Omental fat pad (tissue), 4 donors: ENCODE measurements around the gene HLA-DRA. TPM values are rescaled to one million over a fixed set of nuclear protein-coding genes. Genes with fewer than 3 reads are reported as not detected.

ENCODE experiments used
- ATAC-seq: fragments of 150-250 bp; one replicate; pipeline ENCODE4 v1.9.1; 2016; ENCODE audit warnings: mild to moderate bottlenecking, moderate library complexity; ENCODE audit not compliant: low FRiP score
- DNase-seq: peaks from one replicate; pipeline ENCODE4 v3.0.0-alpha.2; 2019; ENCODE audit warnings: low spot score
- total RNA-seq, 4 donors: library from RNA; depleted of rRNA; stranded (reverse); fragments of >200 nt; gene quantifications; one replicate each; pipeline ENCODE4 v1.1.0, GENCODE V29; 2016
- TF ChIP-seq, protein P1 (sequence below), 3 donors: fragments of 450-650 bp; IDR thresholded peaks; one replicate each; pipeline ENCODE4 v1.5.1; 2016 to 2017; ENCODE audit warnings: antibody characterized with exemption in 3 of 3, mild to moderate bottlenecking in 3 of 3, moderate library complexity in 2 of 3

HLA-DRA gene
- total RNA-seq, 4 donors from 2014 or later: 102 to 437 (median 303) TPM

DNA sequence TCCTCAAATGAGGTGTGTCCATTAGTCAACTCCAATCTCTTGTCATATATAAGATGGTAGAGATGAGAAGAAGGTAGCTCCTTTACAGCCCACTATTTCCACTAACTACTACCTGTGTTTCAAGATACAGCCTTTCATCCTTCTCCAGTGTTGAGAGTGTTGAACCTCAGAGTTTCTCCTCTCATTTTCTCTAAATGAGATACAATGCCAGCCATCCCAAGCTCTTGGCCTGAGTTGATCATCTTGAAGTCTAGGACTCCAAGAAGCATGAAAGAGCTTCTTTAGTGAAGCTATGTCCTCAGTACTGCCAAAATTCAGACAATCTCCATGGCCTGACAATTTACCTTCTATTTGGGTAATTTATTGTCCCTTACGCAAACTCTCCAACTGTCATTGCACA, 548 bp upstream of the HLA-DRA start:
- ATAC-seq (no peak), DNase-seq (no peak)
- TF ChIP-seq, protein P1, sequence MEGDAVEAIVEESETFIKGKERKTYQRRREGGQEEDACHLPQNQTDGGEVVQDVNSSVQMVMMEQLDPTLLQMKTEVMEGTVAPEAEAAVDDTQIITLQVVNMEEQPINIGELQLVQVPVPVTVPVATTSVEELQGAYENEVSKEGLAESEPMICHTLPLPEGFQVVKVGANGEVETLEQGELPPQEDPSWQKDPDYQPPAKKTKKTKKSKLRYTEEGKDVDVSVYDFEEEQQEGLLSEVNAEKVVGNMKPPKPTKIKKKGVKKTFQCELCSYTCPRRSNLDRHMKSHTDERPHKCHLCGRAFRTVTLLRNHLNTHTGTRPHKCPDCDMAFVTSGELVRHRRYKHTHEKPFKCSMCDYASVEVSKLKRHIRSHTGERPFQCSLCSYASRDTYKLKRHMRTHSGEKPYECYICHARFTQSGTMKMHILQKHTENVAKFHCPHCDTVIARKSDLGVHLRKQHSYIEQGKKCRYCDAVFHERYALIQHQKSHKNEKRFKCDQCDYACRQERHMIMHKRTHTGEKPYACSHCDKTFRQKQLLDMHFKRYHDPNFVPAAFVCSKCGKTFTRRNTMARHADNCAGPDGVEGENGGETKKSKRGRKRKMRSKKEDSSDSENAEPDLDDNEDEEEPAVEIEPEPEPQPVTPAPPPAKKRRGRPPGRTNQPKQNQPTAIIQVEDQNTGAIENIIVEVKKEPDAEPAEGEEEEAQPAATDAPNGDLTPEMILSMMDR (IDR thresholded peaks at IDR 0.05): no peak

DNA sequence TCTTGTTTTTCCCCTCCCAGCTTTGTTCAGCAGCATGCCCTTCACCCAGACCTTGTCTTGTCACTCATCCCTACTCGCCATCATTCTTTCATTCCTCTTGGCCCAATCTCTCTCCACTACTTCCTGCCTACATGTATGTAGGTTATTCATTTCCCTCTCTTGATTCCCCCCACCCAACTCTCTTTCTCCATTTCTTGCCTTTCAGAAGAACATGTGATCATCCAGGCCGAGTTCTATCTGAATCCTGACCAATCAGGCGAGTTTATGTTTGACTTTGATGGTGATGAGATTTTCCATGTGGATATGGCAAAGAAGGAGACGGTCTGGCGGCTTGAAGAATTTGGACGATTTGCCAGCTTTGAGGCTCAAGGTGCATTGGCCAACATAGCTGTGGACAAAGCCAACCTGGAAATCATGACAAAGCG, 2.6 kb downstream of the HLA-DRA start:
- no peak for ATAC-seq
- no peak for DNase-seq
- TF ChIP-seq, protein P1 (IDR thresholded peaks at IDR 0.05): no peak

DNA sequence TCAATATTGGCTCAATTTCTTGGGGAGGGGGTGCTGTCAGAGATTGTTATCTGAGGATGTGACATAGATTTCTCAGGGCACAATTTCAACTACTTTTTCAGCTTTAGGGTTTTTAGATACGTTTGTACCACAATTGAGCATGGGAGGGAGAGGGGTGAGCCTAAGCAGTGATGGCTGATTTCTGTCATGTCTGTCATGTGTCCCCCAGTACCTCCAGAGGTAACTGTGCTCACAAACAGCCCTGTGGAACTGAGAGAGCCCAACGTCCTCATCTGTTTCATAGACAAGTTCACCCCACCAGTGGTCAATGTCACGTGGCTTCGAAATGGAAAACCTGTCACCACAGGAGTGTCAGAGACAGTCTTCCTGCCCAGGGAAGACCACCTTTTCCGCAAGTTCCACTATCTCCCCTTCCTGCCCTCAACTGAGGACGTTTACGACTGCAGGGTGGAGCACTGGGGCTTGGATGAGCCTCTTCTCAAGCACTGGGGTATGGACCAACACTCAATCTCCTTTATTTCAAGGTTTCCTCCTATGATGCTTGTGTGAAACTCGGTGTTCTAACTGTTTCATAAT, 3.4 kb downstream of the HLA-DRA start:
- TF ChIP-seq, protein P1 (IDR thresholded peaks at IDR 0.05): no peak
- DNase-seq (no peak), ATAC-seq (no peak)

DNA sequence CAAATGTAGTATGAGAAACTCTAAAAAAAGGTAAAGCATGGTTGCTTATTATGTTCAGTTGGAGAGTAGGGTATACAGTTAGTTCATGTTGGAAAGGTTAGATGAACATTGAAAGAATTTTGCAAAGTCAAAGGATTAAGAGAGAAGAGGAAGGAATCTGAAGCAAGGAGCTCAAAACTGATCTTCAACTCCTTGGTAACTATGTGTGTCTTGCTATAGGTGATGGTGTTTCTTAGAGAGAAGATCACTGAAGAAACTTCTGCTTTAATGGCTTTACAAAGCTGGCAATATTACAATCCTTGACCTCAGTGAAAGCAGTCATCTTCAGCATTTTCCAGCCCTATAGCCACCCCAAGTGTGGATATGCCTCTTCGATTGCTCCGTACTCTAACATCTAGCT, 4.7 kb downstream of the HLA-DRA start:
- ATAC-seq (no peak), DNase-seq (no peak)
- TF ChIP-seq, protein P1 (IDR thresholded peaks at IDR 0.05): no peak

DNA sequence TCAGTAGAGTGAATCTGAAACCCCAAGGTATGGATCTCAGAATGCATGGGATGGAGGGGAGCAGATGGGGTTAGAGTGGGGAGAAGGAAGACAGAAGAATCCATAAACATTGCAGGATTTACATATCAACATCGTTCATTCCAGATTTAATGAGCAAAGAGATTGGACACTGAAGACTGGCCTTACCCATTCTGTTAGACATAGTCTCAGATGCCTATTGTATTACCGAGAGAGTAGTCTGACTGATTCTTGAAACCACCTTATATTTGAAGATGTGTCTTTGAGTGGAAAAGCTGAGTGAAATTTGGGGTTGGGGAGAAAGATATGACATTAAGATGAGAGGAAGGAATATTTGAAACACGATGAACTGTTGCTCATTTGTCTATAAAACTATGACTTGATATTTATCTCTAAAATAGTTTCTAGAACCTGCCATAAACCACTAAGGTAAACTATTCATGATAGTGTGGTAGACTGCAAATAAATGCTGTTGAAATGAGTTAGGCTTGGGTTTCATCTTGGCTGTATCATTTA, 5.7 kb downstream of the HLA-DRA start:
- no peak for ATAC-seq
- TF ChIP-seq, protein P1 (IDR thresholded peaks at IDR 0.05): no peak
- DNase-seq: no peak

DNA sequence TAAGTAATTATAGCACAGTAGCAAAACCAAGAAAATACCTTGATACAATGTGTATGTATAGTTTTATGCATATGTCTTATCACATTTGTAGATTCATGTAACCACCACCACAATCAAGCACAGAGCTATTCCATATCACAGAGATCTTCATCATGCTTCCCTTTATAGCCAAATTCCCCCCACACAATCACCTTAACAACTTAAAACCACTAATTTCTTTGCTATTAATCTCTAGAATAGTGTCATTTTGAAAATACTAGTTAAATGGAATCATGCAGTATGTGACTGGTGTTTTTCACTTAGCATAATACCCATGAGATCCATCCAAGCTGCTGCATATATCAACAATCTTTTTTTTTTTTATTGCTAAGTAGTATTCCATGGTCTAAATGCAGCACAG, 8.2 kb downstream of the HLA-DRA start:
- TF ChIP-seq, protein P1 (IDR thresholded peaks at IDR 0.05): no peak
- DNase-seq (no peak), ATAC-seq (no peak)

DNA sequence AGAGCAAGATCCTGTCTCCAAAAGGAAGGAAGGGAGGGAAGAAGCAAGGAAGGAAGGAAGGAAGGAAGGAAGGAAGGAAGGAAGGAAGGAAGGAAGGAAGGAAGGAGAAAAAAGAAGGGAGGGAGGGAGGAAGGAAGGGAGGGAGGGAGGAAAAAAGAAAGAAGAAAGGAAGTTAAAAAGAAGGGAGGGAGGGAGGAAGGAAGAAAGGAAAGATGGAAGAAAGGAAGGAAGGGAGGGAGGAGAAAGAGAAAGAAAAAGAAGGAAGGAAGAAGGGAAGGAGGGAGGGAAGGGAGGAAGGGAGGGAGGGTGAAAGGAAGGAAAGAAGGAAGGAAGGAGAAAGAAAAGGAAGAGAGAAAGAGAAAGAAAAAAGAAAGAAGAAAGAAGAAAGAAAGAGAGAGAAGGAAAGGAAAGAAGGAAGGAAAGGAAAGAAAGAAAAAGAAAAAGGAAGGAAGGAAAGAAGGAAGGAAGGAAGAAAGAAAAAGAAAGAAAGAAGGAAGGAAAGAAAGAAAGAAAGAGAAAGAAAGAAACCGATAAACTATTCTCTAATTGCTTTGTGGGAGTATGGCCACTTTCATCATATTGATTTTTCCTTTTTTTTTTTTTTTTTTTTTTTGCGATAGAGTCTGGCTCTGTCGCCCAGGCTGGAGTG, 9.5 kb downstream of the HLA-DRA start:
- DNase-seq (no peak), ATAC-seq (no peak)
- TF ChIP-seq, protein P1 (IDR thresholded peaks at IDR 0.05): no peak
